Right lung (tissue), 5 donors: Measurements from ENCODE around the gene REPIN1. TPM values are rescaled to one million over a fixed set of nuclear protein-coding genes. Genes with fewer than 3 reads are reported as not detected.
A peak's percentile ranks its signal among the peaks of the same experiment; 100 is the strongest.

ENCODE experiments used
- DNase-seq, 2 donors: peaks; one replicate each; pipeline ENCODE4 v3.0.0-alpha.2; 2013
- polyA plus RNA-seq, 5 donors: library from polyadenylated mRNA; unstranded; fragments of 120-200 nt; gene quantifications; one replicate each; pipeline versions ENCODE4 v1.2.1 to v1.2.3, GENCODE V29; 2013; ENCODE audit warnings: inconsistent platforms in 1 of 5, low replicate concordance in 1 of 5; ENCODE audit not compliant: insufficient read length in 5 of 5, insufficient read depth in 1 of 5

The REPIN1 gene
- polyA plus RNA-seq, 5 donors, result 51.0 to 85.1 (median 76.9) TPM

DNA sequence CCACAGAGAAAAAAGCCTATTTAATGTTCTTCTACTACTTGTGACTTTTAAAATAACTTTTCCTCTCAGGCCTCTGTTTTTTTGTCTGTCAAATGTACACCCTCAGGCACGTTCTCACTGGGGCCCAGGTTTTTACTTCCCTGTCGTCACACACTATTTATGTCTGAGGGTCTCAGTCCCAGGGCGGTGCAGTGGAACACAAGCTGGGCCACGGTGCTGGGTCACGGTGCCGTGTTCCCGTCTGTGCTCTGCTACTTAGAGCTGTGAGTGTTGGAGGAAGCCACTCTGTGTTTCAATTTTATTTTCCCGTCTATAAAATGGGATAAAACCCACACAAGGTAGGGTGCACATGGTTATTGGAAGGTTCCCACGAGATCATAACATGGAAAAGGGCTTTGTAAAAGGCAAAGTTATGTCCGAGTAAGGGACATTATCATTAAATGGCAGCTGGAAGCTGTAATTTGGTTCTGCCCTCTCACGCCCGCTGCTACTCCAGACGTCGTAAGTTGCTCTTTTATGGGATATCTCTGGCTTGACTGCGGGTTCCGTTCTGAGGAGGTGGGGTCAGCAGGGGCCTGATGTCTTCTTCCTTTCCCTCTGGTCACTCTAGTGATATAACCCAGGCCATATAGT is 35.7 kb downstream of the REPIN1 start:
- DNase-seq, result no peak

GRCh38 chr7:150404805-150405583 is 36.4 kb downstream of the REPIN1 start:
- DNase-seq, result peak; percentile 89 to 93

- DNase-seq, result peak in 1 of 2 donors; percentile 12
Measured at GRCh38 chr7:150405584-150406311, 37.1 kb downstream of the REPIN1 start.

GRCh38 chr7:150406312-150406566 is 37.6 kb downstream of the REPIN1 start:
- DNase-seq, result no peak

DNA sequence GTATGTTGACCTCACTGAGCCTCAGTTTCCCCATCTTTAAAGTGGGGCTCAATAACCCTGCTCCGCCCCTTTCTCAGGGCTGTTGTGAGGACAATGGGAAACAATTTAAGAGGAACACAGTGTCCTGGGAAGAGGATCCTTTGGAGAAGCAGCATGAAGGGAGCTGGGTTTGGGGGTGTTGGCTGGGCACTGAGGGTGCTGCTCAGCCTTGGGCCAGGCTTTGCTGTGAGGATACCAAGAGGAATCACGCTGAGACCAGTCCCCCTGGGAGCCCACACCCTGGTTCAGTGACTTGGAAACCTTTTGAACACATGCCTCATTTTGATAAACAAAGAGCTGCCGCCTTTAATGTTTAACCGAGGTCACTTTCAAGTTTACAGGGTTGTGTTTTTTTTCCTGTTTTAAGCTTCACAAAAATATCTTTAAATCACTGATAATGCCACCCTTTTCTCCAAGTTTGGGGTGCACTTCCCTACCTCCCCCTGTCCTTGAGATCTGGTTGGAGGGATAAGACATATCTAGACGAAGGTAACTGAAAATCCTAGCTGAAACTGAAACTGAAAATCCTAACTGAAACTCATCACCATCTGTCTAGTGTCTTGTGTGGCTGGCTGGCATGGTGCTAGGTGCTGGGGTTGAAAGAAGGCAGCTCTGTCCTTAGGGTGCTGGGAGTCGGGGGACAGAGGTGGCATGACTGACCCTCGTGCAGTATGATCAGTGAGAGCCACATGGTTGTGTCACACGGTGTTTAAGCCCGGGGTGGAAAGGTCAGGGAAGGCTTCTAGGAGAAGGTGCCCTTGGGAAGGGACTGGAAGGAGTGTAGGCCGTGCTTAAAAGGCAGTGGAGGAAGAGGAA is 38.2 kb downstream of the REPIN1 start:
- DNase-seq, result peak in 1 of 2 donors; percentile 10

DNA sequence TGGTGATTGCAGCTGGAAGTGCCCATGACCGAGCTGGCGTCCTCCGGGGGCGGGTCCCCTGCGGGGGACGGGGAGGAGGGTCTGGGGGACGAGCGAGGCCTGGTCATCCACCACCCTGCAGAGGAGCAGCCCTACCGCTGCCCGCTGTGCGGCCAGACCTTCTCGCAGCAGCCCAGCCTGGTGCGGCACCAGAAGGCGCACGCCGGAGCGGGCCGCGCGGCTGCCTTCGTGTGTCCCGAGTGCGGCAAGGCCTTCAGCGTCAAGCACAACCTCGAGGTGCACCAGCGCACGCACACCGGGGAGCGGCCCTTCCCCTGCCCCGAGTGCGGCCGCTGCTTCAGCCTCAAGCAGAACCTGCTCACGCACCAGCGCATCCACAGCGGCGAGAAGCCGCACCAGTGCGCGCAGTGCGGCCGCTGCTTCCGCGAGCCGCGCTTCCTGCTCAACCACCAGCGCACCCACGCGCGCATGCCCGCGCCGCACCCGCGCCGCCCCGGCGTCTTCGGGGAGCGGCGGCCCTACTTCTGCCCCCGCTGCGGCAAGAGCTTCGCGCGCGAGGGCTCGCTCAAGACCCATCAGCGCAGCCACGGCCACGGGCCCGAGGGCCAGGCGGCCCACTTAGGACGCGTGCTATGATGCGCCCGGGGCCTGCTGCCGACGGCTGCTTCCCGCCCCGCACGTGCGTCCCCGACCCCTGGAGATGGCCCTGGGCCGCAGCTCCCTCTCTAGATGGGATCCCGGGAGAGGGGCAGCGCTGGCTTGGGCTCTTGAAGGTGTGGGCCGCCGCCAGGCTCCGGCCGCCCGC is 39.2 kb downstream of the REPIN1 start:
- DNase-seq, result no peak

GRCh38 chr7:150408393-150409299 is 40.0 kb downstream of the REPIN1 start:
- no peak for DNase-seq

DNA sequence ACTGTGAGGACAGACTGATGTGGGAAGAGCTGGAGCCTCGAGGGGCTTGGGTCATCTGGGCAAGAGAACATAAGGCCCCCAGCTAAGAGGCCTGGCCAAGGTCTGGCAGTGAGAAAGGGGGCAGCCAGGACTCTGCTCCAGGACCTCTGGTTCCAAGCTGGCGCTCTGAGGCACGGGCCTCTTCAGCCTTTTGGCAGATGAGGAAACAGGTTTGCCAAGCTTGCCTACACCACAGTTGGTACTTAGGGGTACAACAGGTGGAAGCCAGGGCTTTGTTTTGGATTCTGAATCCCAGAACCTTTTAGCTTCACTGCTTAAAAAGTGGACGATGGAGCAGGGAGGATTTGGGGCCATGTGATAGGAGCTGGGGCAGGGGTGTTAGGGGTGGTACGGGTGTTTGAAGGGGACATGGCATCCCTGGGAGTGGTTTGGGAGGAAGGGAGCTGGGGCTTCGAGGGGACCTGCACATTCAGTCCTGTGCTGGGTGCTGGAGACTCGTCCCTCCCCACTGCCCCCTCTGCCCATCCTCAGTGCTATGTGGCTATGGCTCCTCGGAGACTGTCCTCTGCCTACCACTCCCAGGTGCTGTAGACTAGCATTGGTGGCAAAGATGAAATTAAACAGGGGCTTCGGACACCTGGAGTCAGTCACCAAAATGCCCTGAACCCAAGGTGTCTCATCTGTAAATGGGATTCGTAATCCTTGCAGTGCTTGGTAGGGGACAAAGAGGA is 40.8 kb downstream of the REPIN1 start:
- no peak for DNase-seq

DNA sequence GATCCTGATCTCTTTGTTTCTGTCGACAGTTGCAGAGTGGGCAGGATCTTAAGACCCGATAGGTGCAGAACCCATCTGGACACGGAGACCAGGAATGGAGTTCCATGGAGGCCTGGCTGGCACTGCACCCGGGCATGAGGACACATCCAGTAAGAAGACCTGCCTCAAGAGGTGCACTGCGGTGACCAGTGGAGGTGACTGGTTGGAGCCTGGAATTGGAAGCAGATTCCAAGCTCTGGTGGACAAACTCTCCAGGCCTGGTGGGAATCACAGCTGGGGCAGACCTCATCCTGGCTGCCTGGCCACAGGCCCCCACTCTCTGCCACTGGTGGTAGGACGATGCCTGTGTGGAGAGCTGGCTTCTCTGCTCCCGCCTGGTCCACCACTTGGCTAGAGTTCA is 41.5 kb downstream of the REPIN1 start:
- DNase-seq, result no peak

DNA sequence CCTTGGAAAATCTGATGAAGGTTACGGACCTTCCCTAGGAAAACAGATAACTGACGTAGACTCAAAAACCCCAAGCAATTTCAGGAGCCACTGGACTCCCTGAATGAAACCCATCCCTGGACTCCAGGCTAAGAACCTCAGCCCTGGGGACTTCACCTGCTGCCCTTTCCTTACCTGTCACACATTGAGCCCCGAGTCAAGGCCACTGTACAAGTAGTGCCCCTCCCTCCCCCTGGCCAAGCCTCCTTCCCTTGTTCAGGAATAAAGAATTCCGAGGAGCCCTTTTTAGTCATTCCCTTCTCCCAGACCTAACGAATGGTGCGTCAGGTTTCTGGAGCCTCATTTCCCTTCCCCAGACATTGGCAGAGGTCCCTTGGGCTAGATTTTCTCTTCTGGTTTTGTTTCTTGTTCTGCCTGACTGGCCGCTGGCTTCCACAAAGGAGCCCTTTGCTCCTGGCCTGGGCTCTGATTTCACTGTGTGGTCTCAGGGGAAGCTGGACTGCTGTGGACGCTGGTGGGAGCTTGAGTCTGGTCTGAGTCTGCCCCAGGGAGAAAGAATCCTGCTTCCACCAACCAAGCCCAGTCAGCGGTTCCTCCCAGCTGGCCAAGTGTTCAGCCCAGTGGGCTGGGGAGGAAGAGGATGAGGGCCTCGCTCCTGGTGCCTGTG is 42.2 kb downstream of the REPIN1 start:
- DNase-seq, result no peak

- no peak for DNase-seq
Measured at GRCh38 chr7:150411606-150412005, 43.0 kb downstream of the REPIN1 start.

GRCh38 chr7:150412016-150412415 is 43.4 kb downstream of the REPIN1 start:
- no peak for DNase-seq

DNA sequence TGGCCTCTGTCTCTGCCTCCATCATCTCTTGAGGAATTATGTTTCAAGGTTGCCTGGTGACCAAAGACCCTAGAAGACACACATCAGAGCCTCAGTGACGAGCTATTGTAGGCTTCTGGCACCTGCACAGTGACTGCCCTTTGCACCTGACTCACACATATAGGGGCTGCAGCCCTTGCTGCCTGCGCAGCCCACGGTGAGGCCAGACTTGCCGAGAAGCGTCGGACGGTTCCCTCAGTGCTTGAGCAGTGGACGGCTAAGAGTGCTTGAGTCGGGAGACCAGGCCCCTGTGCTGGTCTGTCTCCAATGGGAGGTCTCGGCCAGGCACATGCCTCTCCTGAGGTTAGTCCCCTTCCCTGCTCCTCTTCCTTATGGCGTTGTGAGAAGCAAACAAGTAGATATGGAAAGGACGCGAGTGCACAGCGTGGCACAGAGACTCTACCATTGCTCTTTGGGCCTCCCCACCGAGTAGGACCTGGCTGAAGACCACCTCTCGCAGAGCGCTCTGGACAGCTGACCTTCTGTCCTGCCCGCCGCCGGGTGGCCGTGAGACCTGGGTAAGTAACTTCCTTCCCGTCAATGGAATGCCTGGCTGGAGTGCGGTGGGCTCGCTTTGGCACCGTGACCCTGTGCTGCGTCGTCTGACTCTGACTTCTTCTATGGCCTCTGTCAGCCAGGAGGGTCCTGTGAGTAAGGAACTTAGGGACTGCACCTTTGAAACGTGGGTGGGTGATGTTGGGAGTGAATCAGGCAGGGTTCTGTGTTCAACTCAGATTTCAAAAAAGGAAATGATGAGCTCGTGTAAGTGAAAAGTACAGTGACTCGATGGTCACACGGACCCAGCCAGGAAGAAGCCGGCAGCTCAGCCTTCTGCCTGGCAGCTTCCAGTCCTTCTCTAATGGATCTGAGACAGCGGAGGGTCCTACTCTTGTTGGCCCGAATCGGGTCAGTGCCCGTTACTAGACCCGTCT is 44.2 kb downstream of the REPIN1 start:
- no peak for DNase-seq

GRCh38 chr7:150413640-150414081 is 45.0 kb downstream of the REPIN1 start:
- no peak for DNase-seq

DNA sequence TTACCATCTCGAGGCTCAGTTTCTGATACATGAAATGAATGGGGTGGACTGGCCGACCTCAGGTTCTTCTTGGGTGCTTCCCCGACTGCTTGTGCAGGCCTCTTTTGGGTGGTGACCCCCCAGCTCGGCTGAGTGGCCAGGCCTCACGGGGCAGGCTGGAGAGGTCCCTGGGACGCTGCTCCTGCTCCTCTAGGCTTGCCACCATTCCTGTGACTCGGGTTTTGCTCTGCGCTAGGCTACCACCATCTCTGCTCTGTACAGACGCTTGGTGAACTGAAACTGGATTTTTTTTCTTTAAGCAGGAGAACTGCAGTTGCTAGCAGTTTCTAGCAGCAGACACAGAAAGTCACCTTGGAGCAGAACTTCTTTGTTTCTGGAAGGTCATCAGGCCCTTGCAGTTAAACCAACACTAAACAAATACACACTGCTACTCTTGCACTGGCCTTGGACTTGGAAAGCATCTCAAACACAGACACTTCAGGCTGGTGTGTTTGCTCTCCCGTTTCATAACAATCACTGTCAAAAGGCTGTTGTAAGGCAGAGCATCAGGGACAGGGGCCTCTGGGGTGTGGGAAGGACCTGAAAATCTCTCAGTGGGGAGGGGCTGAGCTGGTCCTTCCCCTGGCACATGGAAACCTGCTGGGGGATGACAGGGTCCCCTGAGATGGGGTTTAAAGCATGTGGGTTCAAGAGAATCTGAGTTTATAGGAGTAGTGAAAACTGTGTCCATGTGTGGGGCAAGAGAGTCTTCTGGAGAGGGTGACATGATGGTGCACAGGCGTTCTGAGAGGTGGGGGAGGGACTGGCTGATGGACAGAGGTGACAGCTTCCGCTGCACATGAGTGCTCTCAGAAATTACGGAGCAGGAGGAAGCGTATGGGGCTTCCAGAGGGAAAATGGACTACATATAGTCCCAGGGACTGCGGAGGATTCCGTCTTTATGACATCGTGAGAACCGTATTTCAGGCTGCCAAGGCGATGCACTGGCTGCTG is 46.8 kb downstream of the REPIN1 start:
- no peak for DNase-seq

DNA sequence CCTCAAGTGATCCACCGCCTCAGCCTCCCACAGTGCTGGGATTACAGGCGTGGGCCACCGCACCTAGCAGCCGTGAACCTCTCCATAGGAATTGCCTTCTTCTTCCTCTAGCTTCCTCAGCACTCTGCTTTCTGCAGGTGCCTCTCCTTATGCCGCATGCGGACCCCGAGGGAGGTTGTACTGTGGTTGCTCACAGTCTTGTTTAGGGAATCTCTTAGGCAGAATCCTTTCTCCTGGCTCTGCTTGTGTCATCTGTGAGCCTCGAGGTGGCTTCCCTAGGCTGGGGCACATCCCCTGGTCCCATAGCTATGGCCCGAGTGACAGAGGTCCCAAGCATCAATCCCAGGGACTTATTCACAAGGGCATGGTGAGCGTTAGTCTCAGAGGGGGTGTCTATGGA is 48.6 kb downstream of the REPIN1 start:
- no peak for DNase-seq
